Liver (tissue), 9 donors: ENCODE data around the gene EVL. TPM values are rescaled to one million over a fixed set of nuclear protein-coding genes. Genes with fewer than 3 reads are reported as not detected.

Experiments
- DNase-seq: peaks from one replicate; pipeline ENCODE4 v3.0.0-alpha.2; 2017; ENCODE audit warnings: low spot score
- H3K27ac ChIP-seq, 2 donors: one replicate each; pipeline ENCODE4 v1.7.0; 2013; ENCODE audit warnings: inconsistent platforms in 2 of 2, low read length in 2 of 2, control low read depth in 1 of 2, low read depth in 1 of 2, mild to moderate bottlenecking in 1 of 2
- H3K27me3 ChIP-seq, 4 donors: one replicate each; pipeline versions ENCODE4 v1.6.1 to v1.7.0; 2013; ENCODE audit warnings: low read length in 3 of 4, inconsistent platforms in 1 of 4, mild to moderate bottlenecking in 1 of 4, moderate library complexity in 1 of 4; ENCODE audit not compliant: control insufficient read depth in 4 of 4, insufficient read depth in 4 of 4
- H3K36me3 ChIP-seq, 4 donors: one replicate each; pipeline versions ENCODE4 v1.6.1 to v1.7.0; 2013; ENCODE audit warnings: low read length in 3 of 4, mild to moderate bottlenecking in 3 of 4, low read depth in 1 of 4, moderate library complexity in 1 of 4; ENCODE audit not compliant: control insufficient read depth in 4 of 4, insufficient read depth in 3 of 4
- H3K4me1 ChIP-seq, 4 donors: one replicate each; pipeline versions ENCODE4 v1.6.1 to v1.7.0; 2013; ENCODE audit warnings: low read length in 3 of 4, mild to moderate bottlenecking in 3 of 4, moderate library complexity in 1 of 4; ENCODE audit not compliant: control insufficient read depth in 4 of 4, insufficient read depth in 4 of 4
- H3K4me3 ChIP-seq, 3 donors: one replicate each; pipeline versions ENCODE4 v1.6.1 to v1.7.0; 2013; ENCODE audit warnings: low read length in 3 of 3, control low read depth in 1 of 3, low read depth in 1 of 3, mild to moderate bottlenecking in 1 of 3
- H3K9ac ChIP-seq, 2 donors: one replicate each; pipeline ENCODE4 v1.7.0; 2013; ENCODE audit warnings: low read length in 2 of 2, mild to moderate bottlenecking in 2 of 2, moderate library complexity in 2 of 2, control low read depth in 1 of 2, low read depth in 1 of 2
- H3K9me3 ChIP-seq, 4 donors: one replicate each; pipeline versions ENCODE4 v1.6.1 to v1.7.0; 2013; ENCODE audit warnings: low read length in 3 of 4; ENCODE audit not compliant: control insufficient read depth in 4 of 4
- EGR1 ChIP-seq, 2 donors: IDR thresholded peaks; 2 replicates each; pipeline ENCODE4 v1.6.1; 2016 to 2018; ENCODE audit warnings: antibody characterized with exemption in 2 of 2, low read depth in 2 of 2
- FOXA1 ChIP-seq: IDR thresholded peaks from 2 replicates; pipeline ENCODE4 v1.6.1; 2016; ENCODE audit warnings: antibody characterized with exemption
- FOXA2 ChIP-seq: IDR thresholded peaks from 2 replicates; pipeline ENCODE4 v1.6.1; 2016; ENCODE audit warnings: antibody characterized with exemption
- GABPA ChIP-seq, 2 donors: IDR thresholded peaks in 1 of 2; conservative IDR thresholded peaks in 1 of 2; 2 replicates each; pipeline ENCODE4 v1.6.1; 2016; ENCODE audit warnings: antibody characterized with exemption in 2 of 2, mild to moderate bottlenecking in 1 of 2, moderate library complexity in 1 of 2
- HNF4A ChIP-seq, 2 donors: conservative IDR thresholded peaks; 2 replicates each; pipeline ENCODE4 v1.6.1; 2016; ENCODE audit warnings: antibody characterized with exemption in 2 of 2, mild to moderate bottlenecking in 2 of 2
- HNF4G ChIP-seq: IDR thresholded peaks from 2 replicates; pipeline ENCODE4 v1.6.1; 2016; ENCODE audit warnings: antibody characterized with exemption
- JUND ChIP-seq, 2 donors: IDR thresholded peaks; 2 replicates each; pipeline ENCODE4 v1.6.1; 2016; ENCODE audit warnings: antibody characterized with exemption in 2 of 2
- RAD21 ChIP-seq, 2 donors: IDR thresholded peaks; 2 replicates each; pipeline ENCODE4 v1.6.1; 2016; ENCODE audit warnings: antibody characterized with exemption in 2 of 2, mild to moderate bottlenecking in 2 of 2
- SP1 ChIP-seq: IDR thresholded peaks from 2 replicates; pipeline ENCODE4 v1.6.1; 2018; ENCODE audit warnings: antibody characterized with exemption, mild to moderate bottlenecking
- TAF1 ChIP-seq: conservative IDR thresholded peaks from 2 replicates; pipeline ENCODE4 v1.6.1; 2016; ENCODE audit warnings: antibody characterized with exemption, mild to moderate bottlenecking
- YY1 ChIP-seq: IDR thresholded peaks from 2 replicates; pipeline ENCODE4 v1.6.1; 2016; ENCODE audit warnings: antibody characterized with exemption, mild to moderate bottlenecking
- WGBS: extraction: QIAGEN DNeasy Blood & Tissue Kit; methylation state at CpG from one replicate; pipeline ENCODE4 v1.1.7; 2013; 5-methylcytosine and 5-hydroxymethylcytosine counted together
- polyA plus RNA-seq, 2 donors: library from polyadenylated mRNA; stranded (reverse) in 1 of 2; unstranded in 1 of 2; fragments of 200-250 nt in 1 of 2; fragments of >200 nt in 1 of 2; fragmentation: Nextera tagmentation in 1 of 2; extraction: Ambion mirVana in 1 of 2; gene quantifications; one replicate each; pipeline versions ENCODE4 v1.2.1 to v1.2.3, GENCODE V29; 2013 to 2015
- total RNA-seq, 2 donors: library from RNA; depleted of rRNA; stranded (reverse); fragments of >200 nt; gene quantifications; one replicate each; pipeline ENCODE4 v1.2.3, GENCODE V29; 2014
- TF ChIP-seq, protein P1 (sequence below): fragments of 150-350 bp; IDR thresholded peaks from 2 replicates; pipeline ENCODE4 v1.5.1; 2017; ENCODE audit warnings: improper control_type of control experiment, low read depth, low read length; ENCODE audit not compliant: missing input control
- TF ChIP-seq, protein P2 (sequence below): IDR thresholded peaks from 2 replicates; pipeline ENCODE4 v1.6.1; 2016; ENCODE audit warnings: antibody characterized with exemption
- TF ChIP-seq, protein P3 (sequence below): IDR thresholded peaks from 2 replicates; pipeline ENCODE4 v1.6.1; 2016; ENCODE audit warnings: antibody characterized with exemption, mild to moderate bottlenecking
- donor health status: healthy.
- donor health status: healthy.
- donor health status: healthy.
- donor health status: healthy.
- donor health status: healthy.

Gene EVL
- total and polyA plus RNA-seq, 4 donors, result 11.3 to 85.9 (median 33.9) TPM

DNA sequence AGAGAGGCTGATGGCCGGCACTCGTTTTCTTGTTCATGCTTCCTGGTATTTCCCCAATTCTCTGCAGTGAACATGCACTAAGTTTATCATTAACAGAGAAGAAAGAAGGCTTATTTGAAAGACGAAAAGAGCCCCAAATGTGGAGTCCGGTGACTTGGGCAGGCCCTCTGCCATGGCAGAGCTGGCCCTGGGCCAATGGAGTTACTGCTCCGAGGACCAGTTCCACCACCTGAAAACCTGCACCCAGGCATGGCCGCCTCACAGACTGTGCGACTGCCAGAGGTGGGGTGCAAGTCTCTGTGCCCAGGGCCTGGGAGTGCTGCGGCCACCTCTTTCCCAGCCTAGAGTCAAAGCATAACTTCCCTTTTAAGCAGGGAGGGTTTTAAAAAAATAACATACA, 69.4 kb downstream of the EVL start:
- Histone ChIP-seq H3K4me3 (no peak overlapping the region), H3K27me3 (no peaks in the 10 kb centered on the region), H3K9ac (no peak overlapping the region), H3K36me3 (peaks cover 15 to 56% (median 24%) of the 10 kb centered on the region in 4 donors), H3K9me3 (no peaks in the 10 kb centered on the region), H3K4me1 (no peaks in the 10 kb centered on the region), H3K27ac (no peak overlapping the region)
- no peak for TF ChIP-seq GABPA (IDR thresholded peaks at IDR 0.05 in 1 of 2, conservative IDR thresholded peaks at IDR 0.05 in 1 of 2)
- no peak for TF ChIP-seq EGR1 (IDR thresholded peaks at IDR 0.05; ENCODE audit: low read depth in 2 of 2)
- TF ChIP-seq RAD21 (IDR thresholded peaks at IDR 0.05), result no peak
- TF ChIP-seq HNF4G, result no peak
- 84% methylated on average over 8 of the region's 8 CpGs for WGBS
- no peak for DNase-seq

DNA sequence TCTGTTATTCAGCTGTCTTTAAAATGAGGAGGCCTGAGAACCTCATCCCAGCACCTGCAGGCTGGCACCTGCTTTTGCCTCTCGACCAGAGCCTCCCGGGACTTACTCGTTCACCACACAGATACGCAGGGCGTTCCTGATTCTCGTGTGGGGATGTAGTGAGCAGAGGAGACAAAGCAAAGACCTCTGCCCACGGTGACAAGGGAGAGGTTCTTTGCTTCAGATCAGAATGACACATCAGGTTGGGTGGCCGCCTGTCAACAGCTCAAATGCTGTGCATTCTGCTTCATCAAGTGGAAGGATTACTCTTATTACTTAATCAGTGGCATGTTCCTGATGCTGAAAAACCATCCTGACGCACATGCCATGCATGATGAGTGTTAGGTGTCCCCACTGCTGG, 69.9 kb downstream of the EVL start:
- 94% methylated on average over 9 of the region's 9 CpGs for WGBS
- no peak overlapping the region for H3K4me3 ChIP-seq
- DNase-seq, result no peak
- H3K9ac ChIP-seq, result no peak overlapping the region
- no peaks in the 10 kb centered on the region for H3K27me3 ChIP-seq
- H3K27ac ChIP-seq, result no peak overlapping the region
- peaks cover 15 to 56% (median 22%) of the 10 kb centered on the region in 4 donors for H3K36me3 ChIP-seq
- H3K9me3 ChIP-seq, result no peaks in the 10 kb centered on the region
- no peaks in the 10 kb centered on the region for H3K4me1 ChIP-seq
- TF ChIP-seq SP1 (no peak), FOXA1 (no peak), YY1 (no peak), RAD21 (IDR thresholded peaks at IDR 0.05) (no peak), GABPA (IDR thresholded peaks at IDR 0.05 in 1 of 2, conservative IDR thresholded peaks at IDR 0.05 in 1 of 2) (no peak), JUND (IDR thresholded peaks at IDR 0.05) (no peak), TAF1 (no peak), HNF4G (no peak), HNF4A (conservative IDR thresholded peaks at IDR 0.05) (no peak)
- TF ChIP-seq, protein P1, sequence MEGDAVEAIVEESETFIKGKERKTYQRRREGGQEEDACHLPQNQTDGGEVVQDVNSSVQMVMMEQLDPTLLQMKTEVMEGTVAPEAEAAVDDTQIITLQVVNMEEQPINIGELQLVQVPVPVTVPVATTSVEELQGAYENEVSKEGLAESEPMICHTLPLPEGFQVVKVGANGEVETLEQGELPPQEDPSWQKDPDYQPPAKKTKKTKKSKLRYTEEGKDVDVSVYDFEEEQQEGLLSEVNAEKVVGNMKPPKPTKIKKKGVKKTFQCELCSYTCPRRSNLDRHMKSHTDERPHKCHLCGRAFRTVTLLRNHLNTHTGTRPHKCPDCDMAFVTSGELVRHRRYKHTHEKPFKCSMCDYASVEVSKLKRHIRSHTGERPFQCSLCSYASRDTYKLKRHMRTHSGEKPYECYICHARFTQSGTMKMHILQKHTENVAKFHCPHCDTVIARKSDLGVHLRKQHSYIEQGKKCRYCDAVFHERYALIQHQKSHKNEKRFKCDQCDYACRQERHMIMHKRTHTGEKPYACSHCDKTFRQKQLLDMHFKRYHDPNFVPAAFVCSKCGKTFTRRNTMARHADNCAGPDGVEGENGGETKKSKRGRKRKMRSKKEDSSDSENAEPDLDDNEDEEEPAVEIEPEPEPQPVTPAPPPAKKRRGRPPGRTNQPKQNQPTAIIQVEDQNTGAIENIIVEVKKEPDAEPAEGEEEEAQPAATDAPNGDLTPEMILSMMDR, result no peak
- TF ChIP-seq, protein P2, sequence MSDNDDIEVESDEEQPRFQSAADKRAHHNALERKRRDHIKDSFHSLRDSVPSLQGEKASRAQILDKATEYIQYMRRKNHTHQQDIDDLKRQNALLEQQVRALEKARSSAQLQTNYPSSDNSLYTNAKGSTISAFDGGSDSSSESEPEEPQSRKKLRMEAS, result no peak
- TF ChIP-seq, protein P3, sequence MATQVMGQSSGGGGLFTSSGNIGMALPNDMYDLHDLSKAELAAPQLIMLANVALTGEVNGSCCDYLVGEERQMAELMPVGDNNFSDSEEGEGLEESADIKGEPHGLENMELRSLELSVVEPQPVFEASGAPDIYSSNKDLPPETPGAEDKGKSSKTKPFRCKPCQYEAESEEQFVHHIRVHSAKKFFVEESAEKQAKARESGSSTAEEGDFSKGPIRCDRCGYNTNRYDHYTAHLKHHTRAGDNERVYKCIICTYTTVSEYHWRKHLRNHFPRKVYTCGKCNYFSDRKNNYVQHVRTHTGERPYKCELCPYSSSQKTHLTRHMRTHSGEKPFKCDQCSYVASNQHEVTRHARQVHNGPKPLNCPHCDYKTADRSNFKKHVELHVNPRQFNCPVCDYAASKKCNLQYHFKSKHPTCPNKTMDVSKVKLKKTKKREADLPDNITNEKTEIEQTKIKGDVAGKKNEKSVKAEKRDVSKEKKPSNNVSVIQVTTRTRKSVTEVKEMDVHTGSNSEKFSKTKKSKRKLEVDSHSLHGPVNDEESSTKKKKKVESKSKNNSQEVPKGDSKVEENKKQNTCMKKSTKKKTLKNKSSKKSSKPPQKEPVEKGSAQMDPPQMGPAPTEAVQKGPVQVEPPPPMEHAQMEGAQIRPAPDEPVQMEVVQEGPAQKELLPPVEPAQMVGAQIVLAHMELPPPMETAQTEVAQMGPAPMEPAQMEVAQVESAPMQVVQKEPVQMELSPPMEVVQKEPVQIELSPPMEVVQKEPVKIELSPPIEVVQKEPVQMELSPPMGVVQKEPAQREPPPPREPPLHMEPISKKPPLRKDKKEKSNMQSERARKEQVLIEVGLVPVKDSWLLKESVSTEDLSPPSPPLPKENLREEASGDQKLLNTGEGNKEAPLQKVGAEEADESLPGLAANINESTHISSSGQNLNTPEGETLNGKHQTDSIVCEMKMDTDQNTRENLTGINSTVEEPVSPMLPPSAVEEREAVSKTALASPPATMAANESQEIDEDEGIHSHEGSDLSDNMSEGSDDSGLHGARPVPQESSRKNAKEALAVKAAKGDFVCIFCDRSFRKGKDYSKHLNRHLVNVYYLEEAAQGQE, result no peak

DNA sequence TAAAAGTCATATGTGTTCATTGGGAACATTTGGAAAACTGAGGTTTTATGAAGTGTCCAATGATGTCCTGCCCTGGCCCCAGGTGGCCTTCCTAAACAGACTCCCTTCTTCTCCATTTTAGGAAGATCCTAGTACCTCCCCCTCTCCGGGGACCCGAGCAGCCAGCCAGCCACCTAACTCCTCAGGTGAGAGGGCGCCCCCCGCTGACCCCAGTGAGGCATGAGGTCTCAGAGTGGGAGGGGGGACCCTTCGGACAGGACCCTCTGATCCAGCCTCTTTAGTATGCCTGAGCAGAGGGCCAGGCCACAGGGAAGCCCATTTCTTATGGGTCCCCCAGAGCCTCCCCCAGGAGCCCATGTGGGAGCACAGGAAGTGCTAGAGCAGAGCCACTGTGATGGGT, 70.6 kb downstream of the EVL start:
- no peak overlapping the region for H3K9ac ChIP-seq
- H3K4me3 ChIP-seq, result no peak overlapping the region
- no peaks in the 10 kb centered on the region for H3K9me3 ChIP-seq
- H3K4me1 ChIP-seq, result no peaks in the 10 kb centered on the region
- no peak overlapping the region for H3K27ac ChIP-seq
- WGBS, result 93% methylated on average over 5 of the region's 5 CpGs
- TF ChIP-seq RAD21 (IDR thresholded peaks at IDR 0.05) (no peak), FOXA2 (no peak), HNF4G (no peak), EGR1 (IDR thresholded peaks at IDR 0.05; ENCODE audit: low read depth in 2 of 2) (no peak)
- TF ChIP-seq, protein P3, result no peak
- TF ChIP-seq, protein P1, result no peak
- H3K27me3 ChIP-seq, result no peaks in the 10 kb centered on the region
- peaks cover 13 to 49% (median 20%) of the 10 kb centered on the region in 4 donors for H3K36me3 ChIP-seq
- no peak for DNase-seq
